ENCODE results near the gene PHLDB1.
A peak's percentile ranks its signal among the peaks of the same experiment; 100 is the strongest.
"Not testable (repeated sequence)": the region's sequence is repeated elsewhere in the genome, so short reads cannot be mapped to it uniquely, and the experiment has no call there.

Gene PHLDB1

GRCh38 chr11:118592616-118593367 is 14.6 kb upstream of the PHLDB1 start:
- Mint-ChIP-seq H3K27ac (no peak overlapping the region), H3K36me3 (ENCODE audit: low read depth) (peaks cover 73% of the 10 kb centered on the region)
- no peak for TF ChIP-seq CTCF (IDR thresholded peaks at IDR 0.05)

GRCh38 chr11:118594984-118595383 is 12.4 kb upstream of the PHLDB1 start:
- not testable (repeated sequence) for H3K27me3 Mint-ChIP-seq (ENCODE audit: low read depth, poor library complexity); H3K27ac Mint-ChIP-seq; DNase-seq; H3K4me3 Mint-ChIP-seq; H3K9me3 Mint-ChIP-seq
- peaks cover 71% of the 10 kb centered on the region for H3K36me3 Mint-ChIP-seq (ENCODE audit: low read depth)
- peaks cover 17% of the 10 kb centered on the region for H3K4me1 Mint-ChIP-seq
- peak; percentile 44 for TF ChIP-seq CTCF (IDR thresholded peaks at IDR 0.05)

More at GRCh38 chr11:118592616-118593367, 14.6 kb upstream of the PHLDB1 start:
- no peaks in the 10 kb centered on the region for H3K9me3 Mint-ChIP-seq
- peaks cover 17% of the 10 kb centered on the region for H3K4me1 Mint-ChIP-seq
- H3K27me3 Mint-ChIP-seq (ENCODE audit: low read depth, poor library complexity) = peaks cover 8% of the 10 kb centered on the region
- no peak overlapping the region for H3K4me3 Mint-ChIP-seq
- DNase-seq = no peak

GRCh38 chr11:118596224-118597146 is 10.9 kb upstream of the PHLDB1 start:
- no peak for TF ChIP-seq CTCF (IDR thresholded peaks at IDR 0.05)
- Mint-ChIP-seq H3K36me3 (ENCODE audit: low read depth) (peaks cover 71% of the 10 kb centered on the region), H3K9me3 (no peaks in the 10 kb centered on the region), H3K27me3 (ENCODE audit: low read depth, poor library complexity) (peaks cover 3% of the 10 kb centered on the region), H3K4me1 (peaks cover 17% of the 10 kb centered on the region), H3K4me3 (no peak overlapping the region), H3K27ac (peak overlapping the region; percentile 69)
- no peak for DNase-seq

- Mint-ChIP-seq H3K27ac (no peak overlapping the region), H3K4me1 (peaks cover 17% of the 10 kb centered on the region), H3K36me3 (ENCODE audit: low read depth) (peaks cover 82% of the 10 kb centered on the region), H3K9me3 (no peaks in the 10 kb centered on the region), H3K27me3 (ENCODE audit: low read depth, poor library complexity) (peaks cover 3% of the 10 kb centered on the region), H3K4me3 (no peak overlapping the region)
- DNase-seq = no peak
- TF ChIP-seq CTCF (IDR thresholded peaks at IDR 0.05) = no peak
These were observed 9.9 kb upstream of the PHLDB1 start for GRCh38 chr11:118597556-118597955.

- peaks cover 41% of the 10 kb centered on the region for H3K4me1 Mint-ChIP-seq
- H3K27me3 Mint-ChIP-seq (ENCODE audit: low read depth, poor library complexity) = peaks cover 15% of the 10 kb centered on the region
- peaks cover 54% of the 10 kb centered on the region for H3K36me3 Mint-ChIP-seq (ENCODE audit: low read depth)
- H3K9me3 Mint-ChIP-seq = no peaks in the 10 kb centered on the region
- DNase-seq = no peak
- TF ChIP-seq CTCF (IDR thresholded peaks at IDR 0.05) = no peak
- H3K4me3 Mint-ChIP-seq = no peak overlapping the region
- H3K27ac Mint-ChIP-seq = no peak overlapping the region
These were observed 5.1 kb upstream of the PHLDB1 start for GRCh38 chr11:118602331-118602730.

- H3K4me1 Mint-ChIP-seq = peaks cover 40% of the 10 kb centered on the region
These were observed 3.7 kb upstream of the PHLDB1 start for GRCh38 chr11:118603709-118604108.

More at GRCh38 chr11:118603709-118604108, 3.7 kb upstream of the PHLDB1 start:
- not testable (repeated sequence) for H3K4me3 Mint-ChIP-seq, H3K9me3 Mint-ChIP-seq, H3K27ac Mint-ChIP-seq, DNase-seq
- H3K27me3 Mint-ChIP-seq (ENCODE audit: low read depth, poor library complexity) = peaks cover 26% of the 10 kb centered on the region
- peaks cover 42% of the 10 kb centered on the region for H3K36me3 Mint-ChIP-seq (ENCODE audit: low read depth)

Data from nephron progenitor cell (in vitro differentiated cells).